ENCODE measurements around the gene MAOB.

Gene MAOB

GRCh38 chrX:43880425-43880824 lies 1.8 kb downstream of the MAOB start:
- DNase-seq (ENCODE audit: insufficient read length) (no peak), FAIRE-seq (no peak)
- no peak for TF ChIP-seq POLR2AphosphoS5 (IDR thresholded peaks at IDR 0.05; ENCODE audit: low read depth, low read length)
- no peak for TF ChIP-seq POLR2A (IDR thresholded peaks at IDR 0.05; ENCODE audit: low read depth, low read length)
- no peak for TF ChIP-seq TAF1 (IDR thresholded peaks at IDR 0.05; ENCODE audit: borderline replicate concordance, low read depth, low read length)

- DNase-seq (ENCODE audit: insufficient read length) (no peak), FAIRE-seq (no peak)
- TF ChIP-seq POLR2A (IDR thresholded peaks at IDR 0.05; ENCODE audit: low read depth, low read length) (no peak), POLR2AphosphoS5 (IDR thresholded peaks at IDR 0.05; ENCODE audit: low read depth, low read length) (no peak), TAF1 (IDR thresholded peaks at IDR 0.05; ENCODE audit: borderline replicate concordance, low read depth, low read length) (no peak)
Observed at GRCh38 chrX:43878906-43879526, 3.2 kb downstream of the MAOB start.

GRCh38 chrX:43876680-43877079 lies 5.6 kb downstream of the MAOB start:
- no peak for TF ChIP-seq POLR2AphosphoS5 (IDR thresholded peaks at IDR 0.05; ENCODE audit: low read depth, low read length)
- TF ChIP-seq POLR2A (IDR thresholded peaks at IDR 0.05; ENCODE audit: low read depth, low read length) = no peak
- no peak for TF ChIP-seq TAF1 (IDR thresholded peaks at IDR 0.05; ENCODE audit: borderline replicate concordance, low read depth, low read length)
- no peak for FAIRE-seq

GRCh38 chrX:43870758-43871419 lies 11.4 kb downstream of the MAOB start:
- FAIRE-seq (no peak), DNase-seq (ENCODE audit: insufficient read length) (no peak)
- TF ChIP-seq POLR2AphosphoS5 (IDR thresholded peaks at IDR 0.05; ENCODE audit: low read depth, low read length) = no peak
- TF ChIP-seq POLR2A (IDR thresholded peaks at IDR 0.05; ENCODE audit: low read depth, low read length) = no peak

More at GRCh38 chrX:43876680-43877079, 5.6 kb downstream of the MAOB start:
- no peak for DNase-seq (ENCODE audit: insufficient read length)

- no peak for FAIRE-seq
- no peak for TF ChIP-seq POLR2AphosphoS5 (IDR thresholded peaks at IDR 0.05; ENCODE audit: low read depth, low read length)
- no peak for TF ChIP-seq POLR2A (IDR thresholded peaks at IDR 0.05; ENCODE audit: low read depth, low read length)
- no peak for TF ChIP-seq TAF1 (IDR thresholded peaks at IDR 0.05; ENCODE audit: borderline replicate concordance, low read depth, low read length)
Observed at GRCh38 chrX:43870011-43870410, 12.2 kb downstream of the MAOB start.

GRCh38 chrX:43868791-43869190 lies 13.5 kb downstream of the MAOB start:
- no peak for TF ChIP-seq TAF1 (IDR thresholded peaks at IDR 0.05; ENCODE audit: borderline replicate concordance, low read depth, low read length)
- TF ChIP-seq POLR2A (IDR thresholded peaks at IDR 0.05; ENCODE audit: low read depth, low read length) = no peak
- no peak for TF ChIP-seq POLR2AphosphoS5 (IDR thresholded peaks at IDR 0.05; ENCODE audit: low read depth, low read length)
- no peak for FAIRE-seq
- no peak for DNase-seq (ENCODE audit: insufficient read length)

More at GRCh38 chrX:43870011-43870410, 12.2 kb downstream of the MAOB start:
- no peak for DNase-seq (ENCODE audit: insufficient read length)

- FAIRE-seq (no peak), DNase-seq (ENCODE audit: insufficient read length) (no peak)
- no peak for TF ChIP-seq TAF1 (IDR thresholded peaks at IDR 0.05; ENCODE audit: borderline replicate concordance, low read depth, low read length)
- no peak for TF ChIP-seq POLR2AphosphoS5 (IDR thresholded peaks at IDR 0.05; ENCODE audit: low read depth, low read length)
- no peak for TF ChIP-seq POLR2A (IDR thresholded peaks at IDR 0.05; ENCODE audit: low read depth, low read length)
Observed at GRCh38 chrX:43866423-43866822, 15.8 kb downstream of the MAOB start.

- no peak for DNase-seq (ENCODE audit: insufficient read length)
- TF ChIP-seq POLR2A (IDR thresholded peaks at IDR 0.05; ENCODE audit: low read depth, low read length) = no peak
- TF ChIP-seq POLR2AphosphoS5 (IDR thresholded peaks at IDR 0.05; ENCODE audit: low read depth, low read length) = no peak
- TF ChIP-seq TAF1 (IDR thresholded peaks at IDR 0.05; ENCODE audit: borderline replicate concordance, low read depth, low read length) = no peak
- FAIRE-seq = no peak
Observed at GRCh38 chrX:43865791-43866190, 16.5 kb downstream of the MAOB start.

- FAIRE-seq (no peak), DNase-seq (ENCODE audit: insufficient read length) (no peak)
- TF ChIP-seq POLR2AphosphoS5 (IDR thresholded peaks at IDR 0.05; ENCODE audit: low read depth, low read length) (no peak), TAF1 (IDR thresholded peaks at IDR 0.05; ENCODE audit: borderline replicate concordance, low read depth, low read length) (no peak), POLR2A (IDR thresholded peaks at IDR 0.05; ENCODE audit: low read depth, low read length) (no peak)
Observed at GRCh38 chrX:43862434-43862833, 19.8 kb downstream of the MAOB start.

GRCh38 chrX:43861750-43862149 lies 20.5 kb downstream of the MAOB start:
- DNase-seq (ENCODE audit: insufficient read length) = no peak
- TF ChIP-seq POLR2A (IDR thresholded peaks at IDR 0.05; ENCODE audit: low read depth, low read length) (no peak), TAF1 (IDR thresholded peaks at IDR 0.05; ENCODE audit: borderline replicate concordance, low read depth, low read length) (no peak), POLR2AphosphoS5 (IDR thresholded peaks at IDR 0.05; ENCODE audit: low read depth, low read length) (no peak)
- FAIRE-seq = no peak

GRCh38 chrX:43860646-43861370 lies 21.4 kb downstream of the MAOB start:
- no peak for FAIRE-seq
- TF ChIP-seq TAF1 (IDR thresholded peaks at IDR 0.05; ENCODE audit: borderline replicate concordance, low read depth, low read length) (no peak), POLR2AphosphoS5 (IDR thresholded peaks at IDR 0.05; ENCODE audit: low read depth, low read length) (no peak), POLR2A (IDR thresholded peaks at IDR 0.05; ENCODE audit: low read depth, low read length) (no peak)
- no peak for DNase-seq (ENCODE audit: insufficient read length)

All from GM12892 (cell line).